Pancreas (tissue), 10 donors: ENCODE measurements around the gene S100A6. TPM values are rescaled to one million over a fixed set of nuclear protein-coding genes. Genes with fewer than 3 reads are reported as not detected.
"Not testable (repeated sequence)": the region's sequence is repeated elsewhere in the genome, so short reads cannot be mapped to it uniquely, and the experiment has no call there.

Experiments used
- ATAC-seq, 4 donors: fragments of 200-7000 bp; cut with Tn5 transposase; one replicate each; pipeline versions ENCODE4 v1.8.0 to v1.9.1; 2020; ENCODE audit warnings: mild to moderate bottlenecking in 4 of 4, moderate library complexity in 4 of 4
- DNase-seq, 6 donors: peaks; one replicate each; pipeline ENCODE4 v3.0.0-alpha.2; 2020
- FAIRE-seq: peaks from 2 replicates; lab custom pipeline; 2012; peaks lifted over from hg19 to GRCh38; lab: Jason Lieb, UNC
- H3K27ac ChIP-seq, 4 donors: fragments of 200-600 bp; sonication (generic); 1 replicate in 3 of 4; 2 replicates in 1 of 4; pipeline versions ENCODE4 v1.5.0 to v1.8.0; 2020
- H3K27me3 ChIP-seq, 4 donors: fragments of 200-600 bp; one replicate each; pipeline ENCODE4 v1.8.0; 2021
- H3K36me3 ChIP-seq, 3 donors: fragments of 200-600 bp; sonication (generic) in 1 of 3; one replicate each; pipeline versions ENCODE4 v1.5.0 to v1.8.0; 2020 to 2021
- H3K4me1 ChIP-seq, 3 donors: fragments of 200-600 bp; one replicate each; pipeline ENCODE4 v1.8.0; 2021
- H3K4me3 ChIP-seq, 4 donors: fragments of 200-600 bp; sonication (generic) in 2 of 4; one replicate each; pipeline versions ENCODE4 v1.5.0 to v1.8.0; 2020 to 2021
- H3K9me3 ChIP-seq, 4 donors: fragments of 200-600 bp; one replicate each; pipeline ENCODE4 v1.8.0; 2021
- CTCF ChIP-seq, 4 donors: fragments of 200-600 bp; sonication (generic) in 3 of 4; IDR thresholded peaks; one replicate each; pipeline versions ENCODE4 v1.5.0 to v1.8.0; 2021; ENCODE audit warnings: antibody characterized with exemption in 4 of 4
- WGBS, 2 donors: extraction: QIAGEN DNeasy Blood & Tissue Kit; methylation state at CpG; one replicate each; pipeline ENCODE4 v1.1.7; 2013; 5-methylcytosine and 5-hydroxymethylcytosine counted together
- intact Hi-C, 3 donors: fragments of 100-400 bp; cut with DNase I; formaldehyde crosslinking; loops; one replicate each; pipeline versions ENCODE4 v1.11.1 to v1.14.2; 2022
- polyA plus RNA-seq, 2 donors: library from polyadenylated mRNA; stranded (reverse); fragments of 200-250 nt; gene quantifications; one replicate each; pipeline ENCODE4 v1.2.3, GENCODE V29; 2013
- total RNA-seq, 6 donors: library from RNA; stranded (reverse); fragmentation: NEBNext Ultra II Directional in 4 of 6; extraction: Animal tissue kit (Norgen Biotek cat#: 25700) in 4 of 6; gene quantifications; one replicate each; pipeline versions ENCODE4 v1.2.1 to v1.2.4, GENCODE V29; 2021 to 2023
- donor health status: healthy with polysubstance abuse.
- donor health status: DM: no; HTN: no; CAD: no; lungs with moderate emphysema.
- donor health status: DM: no; HTN: no; CAD: no.
- donor health status: control.
- donor health status: control.
- donor health status: Bipolar disorder and iron deficiency.
- donor health status: DM: yes; HTN: yes; CAD: no.
- donor health status: DM: no; HTN: no; CAD: no.
- donor health status: DM: no; HTN: no; CAD: no.
- donor health status: DM: yes; HTN: yes; CAD: no.

The S100A6 gene
- total and polyA plus RNA-seq, 8 donors = 21.4 to 495 (median 105) TPM

GRCh38 chr1:153520818-153521476 lies 14.8 kb downstream of the S100A6 start:
- no peaks in the 10 kb centered on the region for H3K9me3 ChIP-seq
- TF ChIP-seq CTCF (IDR thresholded peaks at IDR 0.05) = no peak
- H3K36me3 ChIP-seq = no peaks in the 10 kb centered on the region
- no peak overlapping the region for H3K4me3 ChIP-seq
- 75 to 80% methylated on average over 4 of the region's 4 CpGs for WGBS, 2 donors
- FAIRE-seq (no peak), DNase-seq (no peak), ATAC-seq (no peak)
- no peaks in the 10 kb centered on the region for H3K27me3 ChIP-seq
- H3K4me1 ChIP-seq = peaks cover 0 to 5% (median 3%) of the 10 kb centered on the region in 3 donors
- peak overlapping the region in 2 of 4 donors; percentile 45 to 56 for H3K27ac ChIP-seq
- intact Hi-C loops = no loop called here

DNA sequence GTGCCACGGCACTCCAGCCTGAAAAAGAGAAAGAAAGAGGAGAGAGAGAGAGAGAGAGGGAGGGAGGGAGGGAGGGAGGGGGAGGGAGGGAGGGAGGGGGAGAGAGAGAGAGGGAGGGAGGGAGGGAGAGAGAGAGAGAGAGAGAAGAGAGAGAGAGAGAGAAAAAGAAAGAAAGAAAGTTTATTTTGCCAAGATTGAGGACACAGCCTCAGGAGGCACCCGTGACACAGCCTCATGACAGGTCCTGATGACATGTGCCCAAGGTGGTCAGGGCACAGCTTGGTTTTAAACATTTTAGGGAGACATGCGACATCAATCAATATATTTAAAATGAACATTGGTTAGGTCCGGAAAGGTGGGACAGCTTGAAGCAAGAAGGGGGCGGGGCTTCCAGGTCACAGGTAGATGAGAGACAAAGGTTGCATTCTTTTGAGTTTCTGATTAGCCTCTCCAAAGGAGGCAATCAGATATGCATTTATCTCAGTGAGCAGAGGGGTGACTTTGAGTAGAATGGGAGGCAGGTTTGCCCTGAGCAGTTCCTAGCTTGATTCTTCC lies 15.6 kb downstream of the S100A6 start:
- FAIRE-seq, H3K9me3 ChIP-seq, H3K4me3 ChIP-seq, intact Hi-C loops, H3K4me1 ChIP-seq, H3K36me3 ChIP-seq, H3K27me3 ChIP-seq: not testable (repeated sequence)
- peak overlapping the region in 2 of 4 donors; percentile 45 to 56 for H3K27ac ChIP-seq
- ATAC-seq = peak; percentile 31 to 78 (median 66)
- 32 to 46% methylated on average over 4 to 5 of the region's 5 CpGs for WGBS, 2 donors
- DNase-seq = peak in 3 of 6 donors; percentile 57 to 68 (median 59)

DNA sequence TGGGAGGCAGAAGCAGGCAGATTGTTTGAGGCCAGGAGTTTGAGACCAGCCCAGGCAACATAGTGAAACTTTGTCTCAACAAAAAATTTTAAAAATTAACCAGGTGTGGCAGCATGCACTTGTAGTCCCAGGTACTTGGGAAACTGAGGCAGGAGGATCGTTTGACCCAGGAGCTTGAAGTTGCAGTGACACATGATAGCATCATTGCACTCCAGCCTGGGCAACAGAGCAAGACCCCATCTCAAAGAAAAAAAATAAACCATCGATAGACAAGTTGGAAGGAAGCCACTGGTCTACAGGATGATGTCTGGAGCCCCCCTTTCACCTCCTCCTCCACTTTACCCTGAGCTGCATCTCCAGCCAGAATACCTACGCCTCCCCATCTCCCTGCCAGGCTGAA lies 16.5 kb downstream of the S100A6 start:
- WGBS, 2 donors = 67 to 82% methylated on average over 3 of the region's 3 CpGs
- peaks cover 0 to 5% (median 3%) of the 10 kb centered on the region in 3 donors for H3K4me1 ChIP-seq
- H3K36me3 ChIP-seq = no peaks in the 10 kb centered on the region
- H3K27ac ChIP-seq = no peak overlapping the region
- no peak for ATAC-seq
- DNase-seq = no peak
- no peaks in the 10 kb centered on the region for H3K27me3 ChIP-seq
- no peak overlapping the region for H3K4me3 ChIP-seq
- FAIRE-seq = no peak
- TF ChIP-seq CTCF (IDR thresholded peaks at IDR 0.05) = no peak
- intact Hi-C loops = no loop called here
- no peaks in the 10 kb centered on the region for H3K9me3 ChIP-seq

DNA sequence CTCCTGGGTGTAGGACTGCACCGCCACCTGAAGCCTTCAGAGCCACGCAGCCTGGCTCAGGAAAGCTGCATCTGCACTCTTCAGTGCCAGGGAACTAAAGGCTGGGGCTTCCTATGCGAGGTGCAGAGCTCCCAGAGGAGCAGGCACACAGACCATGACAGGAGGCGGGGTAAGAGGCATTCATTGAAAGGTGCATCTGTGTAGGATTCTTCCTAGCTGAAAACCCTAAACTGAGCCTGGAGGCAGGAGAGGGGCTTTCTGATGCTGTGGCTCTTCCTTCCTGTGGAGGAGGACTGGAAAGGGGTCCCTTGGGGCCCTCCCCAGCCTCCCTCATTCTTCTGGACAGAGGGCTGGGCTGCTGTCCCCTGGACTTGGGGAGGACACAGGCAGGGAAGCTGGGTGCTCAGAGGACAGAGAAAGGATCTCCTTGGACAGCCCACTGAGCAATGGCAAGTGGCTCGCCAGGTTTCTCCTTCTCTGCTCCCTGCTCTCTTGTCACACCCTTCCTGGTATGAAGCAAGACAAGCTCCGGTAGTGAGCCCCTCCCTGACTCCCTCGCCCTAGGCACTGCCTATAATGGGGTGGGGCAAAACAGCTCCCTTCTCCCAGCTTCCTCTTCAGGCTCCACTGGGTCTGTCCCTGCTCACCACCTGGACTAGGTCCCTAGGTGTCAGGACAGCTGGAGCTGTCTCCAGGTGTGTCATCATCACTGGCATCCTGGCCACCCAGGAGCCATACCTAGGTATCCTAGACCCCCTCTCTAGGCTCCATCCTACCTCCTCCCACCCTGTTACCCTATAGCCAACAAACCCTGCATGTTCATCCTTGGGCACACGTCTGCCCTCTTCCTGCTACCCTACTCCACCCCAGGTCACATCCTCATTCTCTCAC lies 20.0 kb downstream of the S100A6 start:
- intact Hi-C loops = no loop called here
- no peaks in the 10 kb centered on the region for H3K36me3 ChIP-seq

More for the DNA sequence above, 20.0 kb downstream of the S100A6 start:
- no peak for DNase-seq
- peaks cover 0 to 3% (median 3%) of the 10 kb centered on the region in 3 donors for H3K4me1 ChIP-seq
- no peaks in the 10 kb centered on the region for H3K27me3 ChIP-seq
- H3K4me3 ChIP-seq = no peak overlapping the region
- WGBS, 2 donors = 51 to 59% methylated on average over 8 of the region's 8 CpGs
- no peaks in the 10 kb centered on the region for H3K9me3 ChIP-seq
- peak in 3 of 4 donors; percentile 63 to 67 (median 66) for ATAC-seq
- TF ChIP-seq CTCF (IDR thresholded peaks at IDR 0.05) = no peak
- FAIRE-seq = no peak
- H3K27ac ChIP-seq = no peak overlapping the region
